Endothelial cell (in vitro differentiated cells): ENCODE data around the gene ZG16B. TPM values are rescaled to one million over a fixed set of nuclear protein-coding genes. Genes with fewer than 3 reads are reported as not detected.

ENCODE experiments used
- DNase-seq: peaks from one replicate; pipeline ENCODE4 v3.0.0; 2021; ENCODE audit warnings: low spot score
- H3K27ac Mint-ChIP-seq: one replicate; pipeline ENCODE4 v1.8.0; 2021; ENCODE audit warnings: mixed read lengths, inconsistent platforms; ENCODE audit not compliant: unreplicated experiment
- H3K27me3 Mint-ChIP-seq: one replicate; pipeline ENCODE4 v1.8.0; 2021; ENCODE audit warnings: mild to moderate bottlenecking, moderate library complexity, mixed read lengths, inconsistent platforms; ENCODE audit not compliant: unreplicated experiment
- H3K36me3 Mint-ChIP-seq: one replicate; pipeline ENCODE4 v1.8.0; 2021; ENCODE audit warnings: mild to moderate bottlenecking, low read depth, mixed read lengths, inconsistent platforms; ENCODE audit not compliant: unreplicated experiment
- H3K4me1 Mint-ChIP-seq: one replicate; pipeline ENCODE4 v1.8.0; 2021; ENCODE audit warnings: mild to moderate bottlenecking, mixed read lengths, inconsistent platforms; ENCODE audit not compliant: unreplicated experiment
- H3K4me3 Mint-ChIP-seq: one replicate; pipeline ENCODE4 v1.8.0; 2021; ENCODE audit warnings: mild to moderate bottlenecking, mixed read lengths, inconsistent platforms; ENCODE audit not compliant: unreplicated experiment
- H3K9me3 Mint-ChIP-seq: one replicate; pipeline ENCODE4 v1.8.0; 2021; ENCODE audit warnings: mixed read lengths, inconsistent platforms; ENCODE audit not compliant: unreplicated experiment
- CTCF ChIP-seq: fragments of 200-600 bp; sonication (generic); IDR thresholded peaks from one replicate; pipeline ENCODE4 v1.5.0; 2021; ENCODE audit warnings: antibody characterized with exemption; ENCODE audit not compliant: unreplicated experiment
- total RNA-seq: library from RNA; stranded (reverse); fragmentation: NEBNext Ultra II Directional; extraction: Animal tissue kit (Norgen Biotek cat#: 25700); gene quantifications from one replicate; pipeline ENCODE4 v1.2.1, GENCODE V29; 2021; ENCODE audit not compliant: unreplicated experiment

Gene ZG16B
- total RNA-seq, 1 donor from 2014 or later: 1.3 TPM

DNA sequence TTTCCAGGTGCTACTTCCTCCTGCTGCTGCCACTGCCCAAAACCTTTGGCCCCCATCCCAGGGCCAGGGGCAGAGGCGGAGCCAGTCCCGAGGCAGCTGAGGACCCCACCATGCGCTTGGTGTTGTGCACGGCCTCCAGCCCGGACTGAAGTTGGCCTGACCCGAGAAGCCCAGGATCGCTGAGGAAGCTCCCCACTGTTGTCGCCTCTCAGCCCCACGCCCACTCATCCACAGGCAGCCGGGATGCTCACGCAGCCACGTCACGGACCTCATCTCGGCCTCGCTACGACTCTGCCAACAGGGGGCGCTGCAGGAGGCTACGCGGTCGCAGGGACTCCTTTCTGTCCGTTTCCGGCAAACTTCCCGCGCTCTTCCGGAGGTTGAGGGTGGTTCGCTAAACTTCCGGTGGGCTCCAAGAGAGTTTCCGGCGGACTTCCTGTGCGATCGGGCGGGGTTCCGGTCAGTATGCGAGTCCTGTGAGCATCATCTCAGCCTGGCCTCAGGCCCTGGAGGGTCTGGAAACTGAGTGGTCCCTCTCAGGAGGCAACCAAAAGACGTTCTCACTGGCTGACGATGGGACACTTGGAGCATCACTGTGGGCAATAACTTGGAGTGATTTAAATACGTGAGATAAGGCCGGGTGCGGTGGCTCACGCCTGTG, 12.4 kb downstream of the ZG16B start:
- H3K36me3 Mint-ChIP-seq: peaks cover 2% of the 10 kb centered on the region
- no peaks in the 10 kb centered on the region for H3K9me3 Mint-ChIP-seq
- peak; percentile 65 for DNase-seq
- H3K27ac Mint-ChIP-seq: peak overlapping the region; percentile 39
- peaks cover 4% of the 10 kb centered on the region for H3K4me1 Mint-ChIP-seq
- H3K27me3 Mint-ChIP-seq: peaks cover 6% of the 10 kb centered on the region
- H3K4me3 Mint-ChIP-seq: no peak overlapping the region
- TF ChIP-seq CTCF: peak; percentile 72

- no peak for DNase-seq
- Mint-ChIP-seq H3K27ac (no peak overlapping the region), H3K4me3 (no peak overlapping the region), H3K9me3 (no peaks in the 10 kb centered on the region), H3K4me1 (peaks cover 3% of the 10 kb centered on the region), H3K27me3 (peaks cover 2% of the 10 kb centered on the region), H3K36me3 (no peaks in the 10 kb centered on the region)
- TF ChIP-seq CTCF: no peak
These were observed 13.4 kb downstream of the ZG16B start for GRCh38 chr16:2843526-2843925.

DNA sequence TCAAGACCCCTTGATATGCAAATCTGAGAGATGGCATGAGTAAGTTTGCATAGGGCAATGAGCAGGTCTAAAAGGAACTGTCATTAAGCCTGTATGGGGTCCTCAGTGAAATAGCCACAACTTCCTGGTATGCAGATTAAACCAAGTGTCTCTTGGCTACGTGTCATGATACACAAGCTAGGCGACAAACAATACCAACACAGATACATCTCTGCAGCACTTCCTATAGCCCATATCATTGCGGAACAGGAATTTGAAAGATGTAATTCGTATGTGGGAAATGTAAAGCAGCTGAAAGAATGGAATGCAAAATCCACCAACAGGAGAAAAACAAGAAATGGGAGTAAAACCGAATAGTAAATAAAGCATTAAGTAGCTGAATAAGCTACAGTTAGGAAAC, 15.0 kb downstream of the ZG16B start:
- no peak for DNase-seq
- no peaks in the 10 kb centered on the region for H3K9me3 Mint-ChIP-seq
- H3K4me1 Mint-ChIP-seq: peaks cover 3% of the 10 kb centered on the region
- no peak overlapping the region for H3K4me3 Mint-ChIP-seq
- no peak overlapping the region for H3K27ac Mint-ChIP-seq
- TF ChIP-seq CTCF: no peak
- H3K36me3 Mint-ChIP-seq: no peaks in the 10 kb centered on the region
- peaks cover 2% of the 10 kb centered on the region for H3K27me3 Mint-ChIP-seq

DNA sequence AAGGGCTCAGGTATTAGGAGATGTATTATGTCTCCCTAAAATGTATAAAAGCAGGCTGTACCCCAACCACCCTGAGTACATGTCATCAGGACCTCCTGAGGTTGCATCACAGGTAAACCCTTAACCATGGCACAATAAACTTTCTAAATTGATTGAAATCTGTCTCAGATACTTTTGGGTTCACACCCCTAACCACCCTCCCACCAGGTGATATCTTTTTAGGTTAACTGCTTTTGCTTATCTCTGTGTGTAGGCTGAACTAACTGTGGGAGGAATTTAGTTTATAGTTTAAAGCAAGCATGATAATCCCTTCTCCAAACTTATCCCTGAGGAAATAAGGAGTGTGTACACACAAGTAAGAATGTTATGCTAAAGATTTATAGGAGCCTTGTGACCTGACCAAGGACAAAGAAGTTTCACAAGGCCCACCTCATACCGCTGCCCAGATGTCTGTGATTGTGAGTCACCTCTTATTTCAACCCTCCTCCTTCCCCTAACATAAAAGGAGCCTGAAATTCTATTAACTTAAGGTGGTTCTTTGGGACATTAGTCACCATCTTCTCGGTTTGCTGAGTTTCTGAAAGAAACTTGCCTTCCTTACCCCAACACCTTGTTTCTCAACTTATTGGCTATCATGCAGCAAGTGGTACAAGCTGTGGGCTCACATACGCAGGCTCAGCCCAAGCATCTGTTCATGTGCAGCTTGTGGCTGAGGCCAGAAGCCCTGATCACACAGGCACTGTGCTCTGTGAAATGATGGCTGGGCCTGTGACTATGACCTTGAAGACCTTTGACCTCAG, 16.6 kb downstream of the ZG16B start:
- Mint-ChIP-seq H3K4me1 (peaks cover 3% of the 10 kb centered on the region), H3K36me3 (no peaks in the 10 kb centered on the region), H3K4me3 (no peak overlapping the region)

More for the DNA sequence above, 16.6 kb downstream of the ZG16B start:
- no peak for DNase-seq
- no peak for TF ChIP-seq CTCF
- no peak overlapping the region for H3K27ac Mint-ChIP-seq
- no peaks in the 10 kb centered on the region for H3K9me3 Mint-ChIP-seq
- H3K27me3 Mint-ChIP-seq: peaks cover 2% of the 10 kb centered on the region
